Mucosa of descending colon (tissue), 3 donors: ENCODE results near the gene RRAD. TPM values are rescaled to one million over a fixed set of nuclear protein-coding genes. Genes with fewer than 3 reads are reported as not detected.

ENCODE experiments used
- ATAC-seq: fragments of 200-7000 bp; cut with Tn5 transposase; one replicate; pipeline ENCODE4 v1.9.1; 2020; ENCODE audit warnings: mild to moderate bottlenecking, moderate library complexity
- DNase-seq, 3 donors: peaks; one replicate each; pipeline ENCODE4 v3.0.0-alpha.2; 2020
- H3K36me3 ChIP-seq: fragments of 200-600 bp; one replicate; pipeline ENCODE4 v1.8.0; 2021; ENCODE audit warnings: low read depth, mild to moderate bottlenecking
- H3K4me1 ChIP-seq: fragments of 200-600 bp; one replicate; pipeline ENCODE4 v1.8.0; 2021; ENCODE audit warnings: low read depth, mild to moderate bottlenecking
- H3K4me3 ChIP-seq: fragments of 200-600 bp; one replicate; pipeline ENCODE4 v1.8.0; 2021; ENCODE audit warnings: mild to moderate bottlenecking
- H3K9me3 ChIP-seq: fragments of 200-600 bp; one replicate; pipeline ENCODE4 v1.8.0; 2021; ENCODE audit warnings: mild to moderate bottlenecking
- intact Hi-C, 2 donors: fragments of 100-400 bp; cut with DNase I in 1 of 2; cut with micrococcal nuclease in 1 of 2; formaldehyde crosslinking; loops; one replicate each; pipeline versions ENCODE4 v1.11.0 to v1.11.1; 2022; cut with DNase I, micrococcal nuclease
- total RNA-seq, 3 donors: library from RNA; stranded (reverse); fragmentation: NEBNext Ultra II Directional in 2 of 3; extraction: Animal tissue kit (Norgen Biotek cat#: 25700) in 2 of 3; gene quantifications; one replicate each; pipeline versions ENCODE4 v1.2.1 to v1.2.4, GENCODE V29; 2021 to 2023
- TF ChIP-seq, protein P1 (sequence below): fragments of 200-600 bp; IDR thresholded peaks from one replicate; pipeline ENCODE4 v1.8.0; 2022; ENCODE audit warnings: antibody characterized with exemption, mild to moderate bottlenecking
- donor health status: DM: no; HTN: no; CAD: no; lungs with moderate emphysema.
- donor health status: DM: no; HTN: no; CAD: no.
- donor health status: DM: no; HTN: yes; CAD: no.

RRAD gene
- total RNA-seq, 3 donors from 2014 or later = 1.3 to 11.6 (median 1.3) TPM

DNA sequence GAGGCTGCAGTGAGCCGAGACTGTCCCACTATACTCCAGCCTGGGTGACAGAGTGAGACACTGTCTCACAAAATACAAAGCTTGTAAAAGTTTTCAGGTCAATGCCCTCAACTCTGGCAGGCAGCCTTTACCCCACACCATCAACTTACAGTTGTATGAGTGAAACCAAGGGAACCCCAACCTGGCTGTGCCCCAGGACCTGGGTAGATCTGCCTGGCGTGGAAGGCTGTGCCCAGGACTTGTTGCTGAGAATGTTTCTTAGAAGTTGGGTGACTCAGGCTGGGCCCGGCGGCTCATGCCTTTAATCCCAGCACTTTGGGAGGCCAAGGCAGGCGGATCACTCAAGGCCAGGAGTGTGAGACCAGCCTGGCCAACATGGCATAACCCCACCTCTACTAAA, 43.5 kb upstream of the RRAD start:
- H3K9me3 ChIP-seq = no peaks in the 10 kb centered on the region
- intact Hi-C loops = no loop called here
- H3K36me3 ChIP-seq = no peaks in the 10 kb centered on the region
- no peak for ATAC-seq
- H3K4me1 ChIP-seq = no peaks in the 10 kb centered on the region
- no peak for DNase-seq
- no peak overlapping the region for H3K4me3 ChIP-seq
- TF ChIP-seq, protein P1, sequence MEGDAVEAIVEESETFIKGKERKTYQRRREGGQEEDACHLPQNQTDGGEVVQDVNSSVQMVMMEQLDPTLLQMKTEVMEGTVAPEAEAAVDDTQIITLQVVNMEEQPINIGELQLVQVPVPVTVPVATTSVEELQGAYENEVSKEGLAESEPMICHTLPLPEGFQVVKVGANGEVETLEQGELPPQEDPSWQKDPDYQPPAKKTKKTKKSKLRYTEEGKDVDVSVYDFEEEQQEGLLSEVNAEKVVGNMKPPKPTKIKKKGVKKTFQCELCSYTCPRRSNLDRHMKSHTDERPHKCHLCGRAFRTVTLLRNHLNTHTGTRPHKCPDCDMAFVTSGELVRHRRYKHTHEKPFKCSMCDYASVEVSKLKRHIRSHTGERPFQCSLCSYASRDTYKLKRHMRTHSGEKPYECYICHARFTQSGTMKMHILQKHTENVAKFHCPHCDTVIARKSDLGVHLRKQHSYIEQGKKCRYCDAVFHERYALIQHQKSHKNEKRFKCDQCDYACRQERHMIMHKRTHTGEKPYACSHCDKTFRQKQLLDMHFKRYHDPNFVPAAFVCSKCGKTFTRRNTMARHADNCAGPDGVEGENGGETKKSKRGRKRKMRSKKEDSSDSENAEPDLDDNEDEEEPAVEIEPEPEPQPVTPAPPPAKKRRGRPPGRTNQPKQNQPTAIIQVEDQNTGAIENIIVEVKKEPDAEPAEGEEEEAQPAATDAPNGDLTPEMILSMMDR = no peak

DNA sequence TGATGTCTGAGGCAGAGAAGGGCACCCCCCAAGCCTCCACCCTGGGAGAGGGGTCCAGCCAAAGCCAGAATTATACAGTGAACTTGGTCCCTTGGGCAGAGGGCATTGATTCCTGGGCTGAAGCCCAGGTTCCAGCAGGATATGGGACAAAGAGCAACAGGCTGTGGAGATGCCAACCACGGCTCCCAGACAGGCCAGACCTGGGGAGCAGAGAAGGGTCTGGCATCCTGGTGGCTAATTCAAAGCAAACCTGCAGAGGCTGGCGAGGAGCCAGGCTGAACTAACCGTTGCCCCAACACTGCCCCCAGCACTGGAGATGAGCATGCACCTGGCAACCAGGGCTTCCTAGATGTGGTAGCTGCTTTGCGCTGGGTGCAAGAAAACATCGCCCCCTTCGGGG, 38.7 kb upstream of the RRAD start:
- Histone ChIP-seq H3K4me1 (peaks cover 19% of the 10 kb centered on the region), H3K9me3 (no peaks in the 10 kb centered on the region), H3K4me3 (no peak overlapping the region), H3K36me3 (no peaks in the 10 kb centered on the region)
- TF ChIP-seq, protein P1 = no peak
- intact Hi-C loops = no loop called here
- no peak for DNase-seq
- no peak for ATAC-seq

DNA sequence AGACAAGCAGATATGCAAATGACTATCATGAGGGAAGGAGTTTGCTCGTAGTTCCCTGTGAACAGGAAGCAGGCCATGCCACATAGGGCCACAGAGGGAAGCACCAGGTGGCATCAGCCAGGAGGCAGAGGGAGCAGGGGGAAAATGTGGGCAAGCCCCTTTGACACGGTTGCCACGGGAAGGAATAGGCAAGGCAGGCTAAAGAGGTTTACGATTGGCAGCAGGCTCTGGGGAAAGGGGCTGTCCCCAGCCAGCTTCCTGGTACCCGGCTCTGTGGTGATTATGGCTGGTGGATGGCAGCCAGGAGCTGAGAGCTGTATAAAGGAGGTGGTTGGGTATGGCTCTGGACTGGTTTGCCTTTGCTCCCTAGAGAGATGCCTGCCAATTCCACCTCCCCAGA, 36.6 kb upstream of the RRAD start:
- H3K9me3 ChIP-seq = no peaks in the 10 kb centered on the region
- TF ChIP-seq, protein P1 = no peak
- peaks cover 25% of the 10 kb centered on the region for H3K4me1 ChIP-seq
- DNase-seq (peak; percentile 89 to 90 (median 90)), ATAC-seq (peak; percentile 87)
- no peaks in the 10 kb centered on the region for H3K36me3 ChIP-seq
- no peak overlapping the region for H3K4me3 ChIP-seq
- intact Hi-C loops = no loop called here

DNA sequence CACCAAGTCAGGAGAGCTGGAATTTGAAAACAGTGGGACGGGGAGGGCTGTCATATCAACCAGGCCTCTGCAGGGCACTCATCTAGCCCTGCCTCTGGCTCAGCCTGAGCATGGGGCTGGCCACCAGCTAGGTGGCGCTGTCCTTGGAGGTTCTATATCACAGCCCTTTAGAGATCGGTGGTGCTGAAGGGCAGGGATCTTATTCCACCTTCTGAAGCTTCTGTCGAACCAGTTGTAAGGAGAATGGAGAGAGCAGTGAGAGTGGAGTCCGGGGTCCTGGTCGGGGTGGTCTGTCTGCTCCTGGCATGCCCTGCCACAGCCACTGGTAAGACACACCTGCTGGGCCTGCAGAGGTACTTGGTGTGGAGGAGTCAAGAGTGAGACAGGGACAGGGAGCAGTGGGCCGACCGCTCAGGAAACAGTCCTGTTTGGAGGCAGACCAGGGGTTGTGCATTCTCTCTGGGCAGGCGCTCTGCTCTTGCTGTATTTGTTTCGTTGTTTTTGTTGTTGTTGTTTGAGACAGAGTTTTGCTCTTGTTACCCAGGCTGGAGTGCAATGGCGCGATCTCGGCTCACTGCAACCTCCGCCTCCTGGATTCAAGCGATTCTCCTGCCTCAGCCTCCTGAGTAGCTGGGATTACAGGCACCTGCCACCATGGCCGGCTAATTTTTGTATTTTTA, 35.9 kb upstream of the RRAD start, which contains the start of gene CES3:
TSS of gene CES3 (plus strand) at position 202 of the 680 bp plus-strand sequence. CDS start at position 244, 42 bp downstream.
- no peak within 1 kb of the TSS for H3K4me3 ChIP-seq
- DNase-seq = peak; percentile 88 to 93 (median 91)
- H3K9me3 ChIP-seq = no peaks in the 10 kb centered on the region
- no peaks in the 10 kb centered on the region for H3K36me3 ChIP-seq
- peak; percentile 84 for ATAC-seq
- intact Hi-C loops = no loop called here
- peaks cover 33% of the 10 kb centered on the region for H3K4me1 ChIP-seq
- TF ChIP-seq, protein P1 = peak; percentile 81

DNA sequence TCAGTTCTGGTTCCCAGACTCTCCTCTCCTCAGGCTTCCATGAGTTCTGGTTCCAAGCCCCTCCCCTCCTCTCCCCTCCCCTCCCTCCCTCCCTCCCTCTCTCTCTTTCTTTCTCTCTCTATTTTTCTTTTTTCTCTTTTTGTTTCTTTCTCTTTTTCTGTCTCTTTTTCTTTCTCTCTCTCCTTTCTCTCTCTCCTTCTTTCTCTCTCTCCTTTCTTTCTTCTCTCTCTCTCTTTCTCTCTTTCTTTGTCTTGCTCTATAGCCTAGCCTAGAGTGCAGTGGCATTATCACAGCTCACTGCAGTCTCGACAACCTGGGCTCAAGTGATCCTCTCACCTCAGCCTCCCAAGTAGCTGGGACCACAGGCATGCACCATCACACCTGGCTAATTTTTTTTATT, 34.9 kb upstream of the RRAD start:
- peaks cover 36% of the 10 kb centered on the region for H3K4me1 ChIP-seq
- ATAC-seq (no peak), DNase-seq (no peak)
- no peaks in the 10 kb centered on the region for H3K9me3 ChIP-seq
- H3K36me3 ChIP-seq = no peaks in the 10 kb centered on the region
- no peak overlapping the region for H3K4me3 ChIP-seq
- intact Hi-C loops = no loop called here
- TF ChIP-seq, protein P1 = no peak
